ENCODE results near the gene CAV1.

- TF ChIP-seq CTCF (IDR thresholded peaks at IDR 0.05), result no peak
- no peak for TF ChIP-seq ZFX (IDR thresholded peaks at IDR 0.05; ENCODE audit: borderline replicate concordance)
Measured at GRCh38 chr7:116575853-116576252, 51.0 kb downstream of the CAV1 start.
